Dedifferentiated amniotic fluid mesenchymal stem cell (primary cell): Measurements from ENCODE around the gene AMBRA1.
A peak's percentile ranks its signal among the peaks of the same experiment; 100 is the strongest.
"Not testable (repeated sequence)": the region's sequence is repeated elsewhere in the genome, so short reads cannot be mapped to it uniquely, and the experiment has no call there.

ENCODE experiments used
- DNase-seq: peaks from one replicate; pipeline ENCODE4 v3.0.0-alpha.2; 2016; ENCODE audit errors: extremely low spot score

Gene AMBRA1

DNA sequence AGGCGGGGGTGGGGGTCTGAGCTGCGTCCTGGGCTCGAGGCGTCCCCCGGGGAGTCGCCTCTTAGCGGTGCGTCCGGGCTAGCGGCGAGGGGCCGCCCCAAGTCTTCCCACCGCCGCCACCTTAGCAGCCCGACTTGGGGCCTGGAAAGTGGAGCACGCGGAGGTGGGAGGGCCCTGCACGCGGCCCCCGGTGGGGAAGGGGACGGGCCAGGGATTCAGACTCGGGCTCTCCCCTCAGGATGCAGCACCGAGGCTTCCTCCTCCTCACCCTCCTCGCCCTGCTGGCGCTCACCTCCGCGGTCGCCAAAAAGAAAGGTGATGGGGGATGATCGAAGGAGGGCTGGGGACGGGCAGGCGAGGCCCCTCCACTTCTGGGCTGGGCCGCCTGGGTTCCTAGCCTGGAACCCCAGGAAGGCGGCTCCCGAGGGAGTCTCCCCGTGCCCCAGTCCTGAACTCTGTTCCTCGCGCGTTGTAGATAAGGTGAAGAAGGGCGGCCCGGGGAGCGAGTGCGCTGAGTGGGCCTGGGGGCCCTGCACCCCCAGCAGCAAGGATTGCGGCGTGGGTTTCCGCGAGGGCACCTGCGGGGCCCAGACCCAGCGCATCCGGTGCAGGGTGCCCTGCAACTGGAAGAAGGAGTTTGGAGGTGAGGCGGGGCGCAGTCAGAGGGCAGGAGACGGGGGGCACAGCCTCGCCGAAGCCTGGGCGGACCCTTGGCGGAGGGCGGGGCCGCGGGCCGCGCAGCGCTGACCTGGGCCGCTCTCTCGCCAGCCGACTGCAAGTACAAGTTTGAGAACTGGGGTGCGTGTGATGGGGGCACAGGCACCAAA is 211.8 kb downstream of the AMBRA1 start:
- no peak for DNase-seq

DNA sequence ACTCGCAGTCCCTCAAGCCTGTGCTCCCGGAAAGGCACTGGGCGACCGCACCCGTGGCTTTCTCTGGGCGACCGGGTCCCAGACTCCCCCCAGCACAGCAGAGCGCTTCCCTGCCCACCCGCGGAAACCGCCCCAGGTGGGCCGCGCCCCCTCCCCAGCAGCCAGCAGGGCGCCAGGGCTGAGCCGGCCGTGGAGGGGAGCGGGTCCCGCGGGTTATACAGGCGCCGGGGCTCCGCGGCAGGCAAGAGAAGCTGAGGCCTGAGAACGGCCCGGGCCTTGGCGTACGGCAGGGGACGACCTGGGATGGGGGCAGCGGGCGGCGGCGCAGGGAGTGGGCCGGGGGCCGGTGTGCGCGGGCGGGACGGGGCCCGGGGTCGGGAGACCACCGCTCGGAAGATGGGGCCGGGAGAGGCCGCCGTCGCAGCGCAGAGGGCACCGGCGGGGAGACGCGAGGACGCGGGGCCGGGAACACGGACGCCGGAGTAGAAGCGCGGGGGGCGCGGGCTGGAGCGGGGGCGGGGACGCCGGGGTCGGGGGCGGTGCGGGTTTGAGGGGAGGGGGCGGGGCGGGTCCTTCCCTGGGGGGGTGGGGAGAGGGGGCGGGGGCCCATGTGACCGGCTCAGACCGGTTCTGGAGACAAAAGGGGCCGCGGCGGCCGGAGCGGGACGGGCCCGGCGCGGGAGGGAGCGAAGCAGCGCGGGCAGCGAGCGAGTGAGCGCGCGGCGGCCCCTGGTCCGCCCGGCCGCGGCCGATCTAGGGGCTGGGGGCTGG is 212.6 kb downstream of the AMBRA1 start, which contains the start of gene MDK:
Gene MDK (plus strand): TSS at position 622 of the 771 bp plus-strand sequence. CDS start 389 bp downstream, outside the sequence.
- DNase-seq = no peak

DNA sequence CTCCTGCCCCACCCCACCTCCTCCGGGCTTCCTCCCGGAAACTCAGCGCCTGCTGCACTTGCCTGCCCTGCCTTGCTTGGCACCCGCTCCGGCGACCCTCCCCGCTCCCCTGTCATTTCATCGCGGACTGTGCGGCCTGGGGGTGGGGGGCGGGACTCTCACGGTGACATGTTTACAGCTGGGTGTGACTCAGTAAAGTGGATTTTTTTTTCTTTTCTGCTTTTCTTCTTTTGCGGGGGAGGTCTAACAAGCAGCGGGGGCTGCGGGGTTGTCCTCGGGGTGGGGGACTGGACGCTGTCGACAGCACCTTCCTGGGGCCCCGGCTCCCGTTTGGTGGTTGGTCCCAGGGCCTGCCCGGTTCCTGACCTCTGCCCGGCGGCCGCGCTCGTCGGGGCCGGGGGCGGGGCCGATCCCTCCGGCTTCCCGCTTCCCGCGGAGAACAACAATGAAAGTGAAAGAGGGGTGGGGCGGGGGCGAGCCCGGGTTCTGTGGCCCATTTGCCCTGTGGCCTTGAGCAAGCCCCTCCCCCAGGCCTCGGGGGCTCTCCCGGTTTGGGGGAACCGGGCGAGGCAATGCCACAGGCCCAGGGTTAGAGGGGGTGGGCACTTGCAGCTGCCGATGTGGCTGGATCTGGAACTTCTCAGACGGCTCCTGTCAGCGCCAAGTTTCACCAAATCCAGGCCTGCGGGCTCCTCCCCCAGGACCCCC is 213.3 kb downstream of the AMBRA1 start:
- DNase-seq = no peak

GRCh38 chr11:46379482-46380293 is 214.1 kb downstream of the AMBRA1 start:
- not testable (repeated sequence) for DNase-seq

GRCh38 chr11:46378811-46379481 is 214.9 kb downstream of the AMBRA1 start:
- no peak for DNase-seq

- no peak for DNase-seq
Measured at GRCh38 chr11:46378296-46378695, 215.5 kb downstream of the AMBRA1 start.

DNA sequence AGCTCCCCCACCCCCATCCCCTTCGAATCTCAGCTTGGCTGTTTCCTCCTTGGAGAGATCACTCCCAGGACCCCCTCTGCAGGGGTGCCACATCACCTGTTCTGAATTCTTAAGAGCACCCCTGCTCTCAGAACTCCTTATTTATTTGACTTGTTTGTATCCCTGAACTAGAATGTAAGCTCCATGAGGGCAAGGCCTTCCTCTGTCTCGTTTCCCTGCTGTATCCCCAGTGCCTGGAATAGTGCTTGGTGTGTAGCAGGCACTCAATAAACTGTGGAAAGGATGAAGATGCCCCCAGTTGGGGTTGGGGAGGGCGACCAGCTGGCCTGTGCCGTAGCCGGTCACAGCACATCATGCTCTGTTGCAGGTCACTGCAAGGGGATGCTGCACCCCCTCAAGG is 216.0 kb downstream of the AMBRA1 start:
- no peak for DNase-seq

- no peak for DNase-seq
Measured at GRCh38 chr11:46377290-46377689, 216.5 kb downstream of the AMBRA1 start.

GRCh38 chr11:46376258-46377050 is 217.4 kb downstream of the AMBRA1 start:
- DNase-seq = no peak

GRCh38 chr11:46375392-46376101 is 218.3 kb downstream of the AMBRA1 start:
- DNase-seq = no peak

DNA sequence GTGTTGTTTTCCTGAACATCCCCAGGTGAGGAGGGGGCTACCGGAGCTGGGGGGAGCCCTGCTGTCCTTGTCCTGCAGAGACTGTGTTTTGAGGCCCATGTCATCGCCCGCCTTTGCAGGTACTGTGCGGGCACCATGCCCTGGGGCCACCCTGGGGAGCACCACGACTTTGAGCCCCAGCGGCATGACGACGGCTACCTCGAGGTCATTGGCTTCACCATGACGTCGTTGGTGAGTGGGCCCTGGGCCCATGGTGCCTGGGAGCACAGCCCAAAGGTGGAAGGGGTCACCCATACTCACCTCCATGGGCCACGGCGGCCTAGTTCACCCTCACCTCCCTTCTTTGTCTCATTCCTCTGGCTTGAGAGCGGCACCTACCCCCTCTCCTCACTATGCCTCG is 219.0 kb downstream of the AMBRA1 start:
- DNase-seq = no peak

DNA sequence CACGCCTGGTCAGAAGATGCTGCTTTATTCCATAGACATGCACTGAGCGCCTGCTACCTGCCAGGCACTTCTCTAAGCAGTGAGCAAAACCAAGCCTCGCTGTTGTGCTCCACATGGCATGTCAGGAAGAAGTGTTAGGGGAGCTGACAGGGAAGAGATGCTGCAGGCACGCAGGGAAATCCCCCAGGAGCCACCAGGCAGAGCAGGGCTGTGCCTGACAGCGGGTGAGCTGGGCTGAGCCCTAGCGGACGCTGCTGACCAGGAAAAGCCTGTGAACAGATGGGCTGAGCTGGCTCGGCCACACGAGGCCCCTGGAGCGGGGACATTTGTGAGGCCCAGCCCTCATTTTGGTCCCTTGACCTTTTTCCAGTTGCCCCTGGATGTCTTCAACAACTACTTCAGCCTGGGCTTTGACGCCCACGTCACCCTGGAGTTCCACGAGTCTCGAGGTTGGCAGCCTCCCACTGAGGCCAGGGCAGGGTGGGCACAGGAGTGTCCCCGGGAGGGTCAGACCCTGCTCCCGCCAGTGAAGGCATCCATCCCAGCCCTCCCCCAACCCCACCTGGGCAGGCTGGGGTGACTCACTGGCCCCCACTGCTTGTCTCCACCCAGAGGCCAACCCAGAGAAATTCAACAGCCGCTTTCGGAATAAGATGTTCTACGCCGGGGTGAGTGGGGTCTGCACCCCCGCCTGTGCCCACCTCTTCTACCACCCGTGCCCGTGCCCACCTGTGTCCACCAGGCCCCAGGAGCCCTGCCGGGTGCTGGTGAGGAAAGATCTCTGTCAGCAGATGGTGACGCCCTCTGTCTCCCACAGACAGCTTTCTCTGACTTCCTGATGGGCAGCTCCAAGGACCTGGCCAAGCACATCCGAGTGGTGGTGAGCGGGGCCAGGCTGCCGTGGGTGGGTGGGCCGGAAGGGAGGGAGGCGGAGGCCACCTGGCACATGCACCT is 219.8 kb downstream of the AMBRA1 start:
- DNase-seq = no peak

GRCh38 chr11:46372501-46372900 is 221.3 kb downstream of the AMBRA1 start:
- DNase-seq = not testable (repeated sequence)

DNA sequence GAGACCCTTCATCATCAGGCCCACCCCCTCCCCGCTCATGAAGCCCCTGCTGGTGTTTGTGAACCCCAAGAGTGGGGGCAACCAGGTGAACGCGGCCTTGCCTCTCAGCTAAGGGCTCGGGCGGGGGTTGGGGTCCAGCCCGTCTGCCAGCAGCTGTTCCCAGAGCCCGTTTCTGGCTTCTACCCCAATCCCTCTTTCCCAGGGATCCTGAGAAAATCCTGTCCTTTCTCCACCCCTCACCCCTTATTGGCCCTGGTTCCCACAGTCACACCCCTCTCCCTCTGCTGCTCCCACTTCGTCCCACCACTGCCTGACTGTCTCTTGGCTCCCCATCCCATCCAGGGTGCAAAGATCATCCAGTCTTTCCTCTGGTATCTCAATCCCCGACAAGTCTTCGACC is 221.7 kb downstream of the AMBRA1 start:
- no peak for DNase-seq

DNA sequence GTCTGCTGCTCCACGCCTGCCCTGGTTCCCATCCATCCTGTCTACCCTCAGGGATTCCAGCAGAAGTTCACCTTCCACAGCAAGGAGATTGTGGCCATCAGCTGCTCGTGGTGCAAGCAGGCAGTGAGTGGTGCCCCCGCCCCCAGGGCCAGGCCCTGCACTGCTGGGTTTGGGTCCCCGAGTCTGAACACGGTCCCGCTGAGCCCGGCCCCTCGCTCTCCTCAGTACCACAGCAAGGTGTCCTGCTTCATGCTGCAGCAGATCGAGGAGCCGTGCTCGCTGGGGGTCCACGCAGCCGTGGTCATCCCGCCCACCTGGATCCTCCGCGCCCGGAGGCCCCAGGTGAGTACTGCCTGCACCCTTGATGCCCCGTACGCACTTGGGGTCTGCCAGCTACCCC is 222.6 kb downstream of the AMBRA1 start:
- not testable (repeated sequence) for DNase-seq

GRCh38 chr11:46370253-46370652 is 223.6 kb downstream of the AMBRA1 start:
- no peak for DNase-seq

DNA sequence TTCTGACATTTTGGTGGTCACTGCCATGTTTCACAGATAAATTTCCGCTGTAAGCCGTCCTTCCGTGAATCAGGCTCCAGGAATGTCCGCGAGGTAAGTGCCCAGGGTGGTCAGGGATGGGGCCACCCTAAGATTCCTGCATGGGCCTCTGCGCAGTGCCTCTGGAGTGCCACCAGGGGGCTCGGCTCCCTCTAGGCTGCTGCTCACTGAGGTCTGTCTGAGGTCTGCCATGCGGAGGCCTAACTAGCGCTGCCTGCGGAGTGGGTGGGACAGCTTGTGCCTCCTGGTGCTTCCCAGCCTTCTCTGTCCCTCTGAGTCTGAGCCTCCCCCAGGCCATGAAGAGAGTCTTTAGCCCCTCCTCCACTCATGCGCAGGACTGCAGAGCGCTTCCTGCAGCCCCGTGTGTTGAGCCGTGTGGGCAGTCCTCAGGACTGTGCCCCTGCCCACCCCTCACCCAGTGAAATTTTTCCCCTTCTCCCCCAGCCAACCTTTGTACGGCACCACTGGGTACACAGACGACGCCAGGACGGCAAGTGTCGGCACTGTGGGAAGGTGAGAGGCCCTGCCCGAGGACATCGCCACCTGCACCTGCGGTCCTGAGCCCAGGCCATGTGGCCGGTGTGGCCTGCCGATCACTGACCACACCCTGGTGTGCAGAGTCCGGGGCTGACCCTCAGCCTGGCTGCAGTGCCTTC is 224.2 kb downstream of the AMBRA1 start:
- DNase-seq = peak; percentile 55

DNA sequence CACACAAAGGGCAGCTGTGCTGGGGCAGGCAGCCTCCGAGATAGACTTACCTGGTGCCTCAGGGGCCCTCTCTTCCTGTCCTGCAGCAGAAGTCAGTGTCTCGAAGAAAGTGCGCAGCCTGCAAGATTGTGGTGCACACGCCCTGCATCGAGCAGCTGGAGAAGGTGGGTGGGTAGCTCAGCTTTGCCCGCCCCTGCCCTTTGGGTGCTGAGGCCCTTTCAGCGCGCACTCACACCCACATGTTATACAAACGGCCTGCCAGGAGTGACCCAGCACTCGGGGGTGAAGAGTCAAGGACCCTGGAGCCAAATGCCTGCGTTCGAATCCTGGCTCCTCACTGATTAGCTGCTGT is 225.9 kb downstream of the AMBRA1 start:
- DNase-seq = no peak
